ENCODE data around the gene MYH11.

The MYH11 gene

DNA sequence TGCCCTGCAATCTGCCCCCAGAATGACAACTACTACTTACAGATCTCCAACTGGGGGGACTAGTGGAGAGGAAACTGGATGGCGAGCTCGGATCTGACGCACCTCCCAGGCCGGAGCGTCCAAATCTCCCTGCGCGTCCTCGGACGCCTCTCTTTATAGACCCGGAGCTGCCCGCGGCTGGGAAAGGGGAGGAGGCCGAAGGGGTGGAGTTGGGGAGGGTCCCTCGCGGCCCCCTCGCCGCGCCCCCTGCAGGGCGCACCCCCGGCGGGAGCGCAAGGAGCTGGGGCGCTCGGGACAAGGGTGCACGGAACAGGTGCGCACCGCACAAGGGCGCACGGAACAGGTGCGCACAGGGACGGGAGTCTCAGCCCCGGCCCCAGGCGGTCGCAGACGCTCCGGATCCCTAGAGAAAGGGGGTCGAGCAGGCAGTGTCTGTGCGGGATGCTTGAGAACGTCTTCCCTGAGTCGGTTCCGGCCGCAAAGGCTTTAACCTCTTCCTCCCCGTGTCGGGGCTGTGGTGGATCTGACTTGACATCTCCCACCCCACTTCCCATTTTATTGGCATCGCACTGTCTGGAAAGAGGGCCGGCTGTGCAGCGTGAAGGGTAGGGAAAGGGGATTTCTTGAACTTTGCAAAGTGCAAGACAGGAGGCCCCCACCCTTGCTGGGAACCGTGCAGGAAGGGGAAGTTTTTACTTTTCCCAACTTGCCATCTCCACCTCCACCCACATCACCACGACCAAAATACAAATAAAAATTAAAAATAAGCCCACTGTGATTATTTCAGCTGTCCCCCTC, at the start of gene MYH11:
Gene MYH11, minus strand, starts transcription at position 128 of the 798 bp plus-strand sequence. CDS start 18,776 bp downstream, outside the sequence.
- no peak for FAIRE-seq
- DNase-seq (ENCODE audit: insufficient read length, low spot score): no peak

DNA sequence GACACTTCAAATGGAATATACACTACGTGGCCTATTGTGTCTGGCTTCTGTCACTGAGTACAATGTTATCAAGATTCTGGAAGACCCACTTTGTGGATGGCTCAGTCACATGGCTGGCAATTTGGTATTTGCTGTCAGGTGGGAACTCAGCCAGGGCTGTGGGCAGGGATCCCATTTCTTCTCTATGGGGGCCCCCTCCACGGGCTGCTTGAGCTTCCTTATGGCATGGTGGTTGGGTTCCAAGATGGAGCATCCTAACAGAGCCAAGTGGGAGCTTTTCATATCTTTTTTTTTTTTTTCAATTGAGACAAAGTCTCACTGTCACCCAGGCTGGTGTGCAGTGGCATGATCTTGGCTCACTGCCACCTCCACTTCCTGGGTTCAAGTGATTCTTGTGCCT, 49.6 kb upstream of the MYH11 start:
- FAIRE-seq: no peak
- no peak for DNase-seq (ENCODE audit: insufficient read length, low spot score)

DNA sequence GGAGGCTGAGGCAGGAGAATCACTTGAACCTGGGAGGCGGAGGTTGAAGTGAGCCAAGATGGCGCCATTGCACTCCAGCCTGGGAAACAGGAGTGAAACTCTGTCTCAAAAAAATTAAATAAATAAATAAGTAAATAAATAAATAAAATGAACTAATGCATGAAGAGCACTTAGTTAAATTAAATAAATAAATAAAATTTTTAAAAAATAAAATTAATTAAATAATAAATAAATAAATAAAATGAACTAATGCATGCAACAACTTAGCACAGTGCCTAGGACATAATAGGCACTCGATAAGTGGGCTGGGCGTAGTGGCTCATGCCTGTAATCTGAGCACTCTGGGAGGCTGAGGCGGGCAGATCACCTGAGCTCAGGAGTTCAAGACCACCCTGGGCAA, 47.1 kb upstream of the MYH11 start:
- FAIRE-seq (no peak), DNase-seq (ENCODE audit: insufficient read length, low spot score) (no peak)

DNA sequence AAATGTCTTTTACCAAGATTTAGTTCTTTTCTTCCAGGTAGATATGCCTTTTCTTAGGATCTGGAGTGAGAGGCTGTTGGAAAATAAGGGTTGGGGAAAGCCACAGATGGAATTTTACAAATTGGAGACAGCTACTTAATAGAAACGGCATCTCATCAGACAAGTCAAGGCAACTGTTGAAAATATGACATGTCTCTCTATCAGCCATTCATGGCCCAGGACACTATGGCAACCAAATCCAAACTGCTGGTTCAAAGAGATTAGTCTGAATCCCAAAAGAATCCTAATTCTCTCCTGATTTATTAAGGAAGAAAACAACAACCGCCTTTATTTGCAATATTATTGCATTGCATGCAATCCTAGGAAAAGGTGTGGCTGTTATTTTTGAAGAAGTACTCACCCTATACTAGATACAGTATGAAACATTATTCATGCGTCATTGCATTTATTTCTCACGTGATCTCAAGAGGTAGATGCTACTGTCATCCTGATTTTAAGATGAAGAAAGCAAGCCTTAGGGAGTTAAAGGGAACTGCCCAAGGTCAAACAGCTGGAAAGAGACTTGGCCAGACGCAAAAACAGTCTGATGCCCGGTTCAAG, 44.2 kb upstream of the MYH11 start:
- FAIRE-seq: no peak
- DNase-seq (ENCODE audit: insufficient read length, low spot score): no peak

DNA sequence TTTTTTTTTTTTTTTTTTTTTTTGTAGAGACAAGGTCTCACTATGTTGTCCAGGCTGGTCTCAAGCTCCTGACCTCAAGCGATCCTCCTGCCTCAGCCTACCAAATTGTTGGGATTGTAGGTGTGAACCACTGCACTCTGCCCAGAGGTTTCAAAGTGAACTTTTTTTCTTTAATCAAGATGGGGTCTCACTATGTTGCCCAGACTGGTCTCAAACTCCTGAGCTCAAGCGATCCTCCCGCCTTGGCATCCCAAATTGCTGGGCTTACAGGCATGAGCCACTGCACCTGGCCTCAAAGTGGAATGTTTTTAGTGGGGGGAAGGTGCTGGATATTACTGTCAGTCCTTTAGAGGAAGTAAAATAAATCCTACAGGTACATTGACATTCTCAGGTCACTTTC, 43.5 kb upstream of the MYH11 start:
- DNase-seq (ENCODE audit: insufficient read length, low spot score) (no peak), FAIRE-seq (no peak)

DNA sequence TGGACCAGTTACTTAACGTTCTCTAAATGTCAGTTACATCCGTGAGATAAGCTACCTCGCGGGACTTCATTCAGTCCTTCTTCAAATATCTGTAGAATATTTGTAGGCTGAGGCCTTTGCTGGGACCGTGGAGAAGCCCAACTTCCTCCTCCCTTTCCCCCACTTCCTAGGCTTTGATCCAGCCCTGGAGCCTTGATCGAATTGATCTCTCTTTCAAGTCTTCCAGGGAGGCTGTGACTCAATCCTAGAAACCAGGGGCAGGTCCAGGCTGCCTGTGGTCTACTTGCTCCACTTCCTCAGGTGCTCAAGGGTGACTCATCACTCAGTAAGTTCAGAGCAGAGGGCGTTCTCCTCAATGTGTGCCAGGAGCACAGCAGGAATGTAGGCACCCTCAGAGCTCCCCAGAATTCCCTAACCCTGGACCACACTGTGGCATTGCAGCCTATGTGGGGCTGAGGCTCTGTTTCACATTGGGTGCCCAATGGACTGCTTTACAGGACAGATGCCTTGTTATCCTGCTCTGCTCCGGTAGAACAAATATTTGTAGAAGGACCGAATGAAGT, 42.8 kb upstream of the MYH11 start:
- FAIRE-seq (peak; percentile 44), DNase-seq (ENCODE audit: insufficient read length, low spot score) (peak; percentile 80)

DNA sequence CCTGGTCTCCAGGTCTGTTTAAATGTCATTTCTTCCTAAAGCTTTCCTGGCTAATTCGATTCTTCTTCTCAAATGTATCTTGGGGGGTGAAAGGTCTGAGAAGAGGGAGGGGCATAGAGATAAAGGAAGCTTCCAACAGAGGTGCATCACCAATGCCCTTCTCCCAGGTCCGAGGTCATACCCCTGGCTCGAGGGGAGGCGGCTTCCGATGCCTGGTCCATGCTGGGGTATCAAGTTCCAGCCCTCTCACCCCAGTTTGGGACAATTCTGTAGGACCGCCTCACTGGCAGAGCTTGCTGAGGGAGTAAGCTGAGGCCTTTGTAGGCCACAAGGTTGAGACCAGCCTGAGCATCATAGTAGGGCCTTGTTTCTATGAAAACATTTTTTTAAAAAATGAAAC, 41.8 kb upstream of the MYH11 start:
- FAIRE-seq: no peak

DNA sequence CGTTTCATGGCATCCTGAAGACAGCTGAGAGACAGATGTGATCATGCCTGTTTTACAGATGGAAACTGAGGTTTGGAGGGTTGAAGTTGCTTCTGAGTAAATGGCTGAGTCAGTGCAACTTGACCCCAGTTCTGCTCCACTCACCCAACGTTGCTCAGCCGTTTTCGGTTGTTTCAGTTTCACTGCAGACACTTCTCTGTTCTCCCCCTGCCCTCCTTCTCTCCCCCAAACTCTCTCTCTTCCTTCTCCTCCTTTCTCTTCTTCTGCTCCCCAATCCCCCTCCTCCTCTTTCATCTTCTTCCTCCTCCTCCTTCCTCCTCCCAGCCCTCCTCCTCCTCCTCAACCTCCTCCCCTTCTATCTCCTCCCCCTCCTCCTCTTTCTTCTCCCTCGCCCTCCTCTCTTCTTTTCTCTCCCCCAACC, 41.0 kb upstream of the MYH11 start:
- FAIRE-seq (no peak), DNase-seq (ENCODE audit: insufficient read length, low spot score) (no peak)

More for the DNA sequence above, 41.8 kb upstream of the MYH11 start:
- no peak for DNase-seq (ENCODE audit: insufficient read length, low spot score)

DNA sequence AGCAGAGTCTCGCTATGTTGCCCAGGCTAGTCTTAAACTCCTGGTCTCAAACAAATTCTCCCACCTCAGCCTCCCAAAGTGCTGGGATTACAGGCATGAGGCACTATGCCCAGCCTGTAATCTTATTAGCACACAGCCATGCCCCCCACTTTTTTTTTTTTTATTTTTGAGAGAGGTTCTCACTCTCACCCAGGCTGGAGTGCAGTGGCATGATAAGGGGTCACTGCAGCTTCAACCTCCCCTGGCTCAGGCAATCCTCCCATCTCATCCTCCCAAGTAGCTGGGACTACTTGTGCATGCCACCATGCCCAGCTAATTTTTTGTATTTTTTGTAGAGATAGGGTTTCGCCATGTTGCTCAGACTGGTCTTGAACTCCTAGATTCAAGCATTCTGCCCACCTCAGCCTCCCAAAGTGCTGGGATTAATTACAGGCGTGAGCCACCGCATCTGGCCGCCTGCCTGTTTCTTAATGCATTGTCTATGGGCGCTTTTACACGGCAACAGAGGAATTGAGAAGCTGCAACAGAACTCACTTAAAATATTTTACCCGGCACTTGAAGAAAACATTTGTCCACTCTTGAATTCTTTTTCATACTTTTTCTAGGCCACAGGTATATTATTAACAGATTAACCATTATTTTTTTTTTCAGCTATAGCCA, 40.4 kb upstream of the MYH11 start:
- no peak for DNase-seq (ENCODE audit: insufficient read length, low spot score)
- FAIRE-seq: no peak

DNA sequence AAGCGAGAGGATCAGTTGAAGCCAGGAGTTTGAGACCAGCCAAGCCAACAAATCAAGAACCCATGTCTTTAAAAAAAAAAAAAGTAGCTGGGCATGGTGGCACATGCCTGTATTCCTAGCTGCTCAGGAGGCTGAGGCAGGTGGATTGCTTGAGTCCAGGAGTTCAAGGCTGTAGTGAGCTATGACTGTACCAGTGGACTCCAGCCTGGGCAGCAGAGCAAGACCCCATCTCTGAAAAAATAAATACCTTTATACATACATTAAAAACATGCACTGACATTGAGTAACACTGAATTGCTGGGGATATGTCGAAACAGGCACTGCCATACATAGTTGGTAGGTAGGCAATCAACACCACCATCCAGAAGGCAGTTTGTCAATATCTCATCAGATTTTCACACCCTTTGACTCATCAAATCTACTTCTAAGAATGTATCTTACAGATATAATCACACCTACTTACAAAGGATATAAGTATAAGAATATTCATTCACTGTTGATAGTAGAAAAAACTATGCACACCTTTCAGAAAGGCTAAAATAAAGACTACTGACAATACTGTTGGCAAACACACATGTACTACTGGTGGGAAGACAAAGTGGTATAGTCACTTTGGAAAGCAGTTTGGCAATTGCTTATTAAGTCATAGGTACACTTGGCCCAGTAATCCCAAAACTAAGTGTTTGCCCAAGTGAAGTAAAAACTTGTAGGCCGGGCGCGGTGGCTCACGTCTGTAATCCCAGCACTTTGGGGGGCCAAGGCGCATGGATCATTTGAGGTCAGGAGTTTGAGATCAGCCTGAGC, 37.9 kb upstream of the MYH11 start:
- FAIRE-seq (no peak), DNase-seq (ENCODE audit: insufficient read length, low spot score) (no peak)

DNA sequence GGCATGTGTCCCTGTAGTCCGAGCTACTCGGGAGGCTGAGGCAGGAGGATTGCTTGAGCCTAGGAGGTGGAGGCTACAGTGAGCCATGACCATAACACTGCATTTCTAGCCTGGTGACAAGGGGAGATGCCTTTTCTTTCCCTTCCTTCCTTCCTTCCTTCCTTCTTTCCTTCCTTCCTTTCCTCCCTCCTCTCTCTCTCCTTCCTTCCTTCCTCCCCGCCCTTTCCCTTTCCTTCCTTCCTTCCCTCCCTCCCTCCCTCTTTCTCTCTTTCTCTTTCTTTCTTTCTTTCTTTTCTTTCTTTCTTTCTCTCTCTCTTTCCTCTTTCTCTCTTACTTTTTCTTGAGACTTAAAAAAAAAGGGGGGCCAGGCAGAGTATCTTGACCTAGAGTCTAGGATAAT, 34.7 kb upstream of the MYH11 start:
- FAIRE-seq: no peak

DNA sequence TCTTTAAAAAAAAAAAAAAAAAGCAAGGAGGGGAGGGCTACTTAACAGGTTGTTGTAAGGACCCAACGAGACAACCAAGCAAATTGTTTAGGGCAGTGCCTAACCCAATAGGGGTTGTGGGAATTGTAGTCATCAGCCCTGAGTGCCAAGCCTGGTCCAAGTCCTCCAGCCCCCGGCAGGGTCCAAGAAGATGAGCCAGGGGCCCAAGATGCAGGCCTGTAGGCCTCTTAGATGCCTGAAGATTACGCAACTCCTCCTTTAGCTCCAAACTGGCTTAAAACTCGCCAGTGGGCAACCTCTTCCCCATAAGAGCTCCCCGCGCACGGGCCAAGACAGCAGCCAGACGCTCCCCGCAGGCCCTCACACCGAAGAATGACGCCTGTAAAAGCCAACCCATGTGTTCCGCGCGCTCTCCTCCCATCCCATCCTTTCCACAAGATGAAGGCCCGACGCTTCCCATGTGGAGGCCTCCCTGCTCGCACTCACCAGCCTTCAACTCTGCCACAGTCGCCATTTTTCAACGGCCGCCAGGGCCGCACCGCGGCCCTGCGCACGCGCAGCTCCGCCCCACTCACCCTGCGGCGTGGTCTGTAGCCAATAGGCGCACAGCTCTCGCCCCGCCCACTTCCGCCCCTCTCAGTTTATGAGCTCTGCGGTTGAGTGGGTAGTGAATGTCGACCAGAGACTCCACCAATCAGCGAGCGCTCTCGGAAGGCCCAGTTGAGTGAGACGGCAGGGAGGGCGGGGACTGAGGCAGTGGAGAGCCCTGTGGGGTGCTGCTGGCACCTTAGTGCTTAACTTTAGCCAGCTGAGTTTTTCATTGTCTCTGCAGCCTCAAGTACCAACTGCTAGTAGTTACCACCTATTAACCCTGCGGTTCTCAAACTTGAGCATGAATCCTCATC, 31.5 kb upstream of the MYH11 start, which contains the start of gene CEP20:
Gene CEP20, minus strand, starts transcription at position 532 of the 905 bp plus-strand sequence. Its CDS starts 18 bp downstream, at position 514.
- DNase-seq (ENCODE audit: insufficient read length, low spot score): peak; percentile 100
- peak; percentile 91 for FAIRE-seq

More for the DNA sequence above, 34.7 kb upstream of the MYH11 start:
- DNase-seq (ENCODE audit: insufficient read length, low spot score): no peak

DNA sequence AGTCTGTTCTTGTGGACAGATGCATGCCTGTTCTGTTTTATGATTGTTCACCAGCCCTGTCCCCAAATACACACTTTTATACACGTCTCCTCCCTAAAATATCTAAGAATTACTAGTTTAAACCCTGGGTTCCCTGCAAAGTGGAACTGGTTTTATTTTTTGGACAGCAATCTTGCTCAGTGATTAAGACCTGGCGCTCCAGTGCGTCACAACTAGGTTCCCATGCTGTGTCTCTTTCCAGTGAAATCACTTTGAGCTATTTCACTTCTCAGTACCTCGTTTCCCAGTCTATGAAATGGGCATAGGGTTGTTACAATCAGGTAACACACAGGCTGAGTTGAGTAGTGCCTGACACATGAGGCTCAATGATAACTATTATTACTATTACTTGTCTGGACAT, 30.5 kb upstream of the MYH11 start:
- DNase-seq (ENCODE audit: insufficient read length, low spot score) (no peak), FAIRE-seq (no peak)

DNA sequence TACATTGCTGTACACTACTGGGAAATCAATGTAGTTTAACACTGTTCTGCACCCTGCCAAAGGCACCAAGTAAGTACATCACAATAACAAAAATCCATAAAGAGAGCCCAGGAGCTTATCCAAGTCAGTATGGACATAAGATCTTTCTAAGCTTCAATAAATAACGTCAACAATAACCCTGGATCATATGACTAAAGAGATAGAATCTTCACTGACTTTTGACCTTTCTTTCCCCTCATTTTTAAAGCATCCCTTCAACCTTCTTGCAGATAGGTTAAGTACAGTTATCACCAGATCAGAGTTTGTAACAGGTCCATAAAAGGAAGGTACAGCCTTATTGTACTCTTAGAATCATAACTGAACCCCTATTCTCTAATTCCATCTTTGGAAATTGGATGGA, 29.2 kb upstream of the MYH11 start:
- no peak for FAIRE-seq
- no peak for DNase-seq (ENCODE audit: insufficient read length, low spot score)

DNA sequence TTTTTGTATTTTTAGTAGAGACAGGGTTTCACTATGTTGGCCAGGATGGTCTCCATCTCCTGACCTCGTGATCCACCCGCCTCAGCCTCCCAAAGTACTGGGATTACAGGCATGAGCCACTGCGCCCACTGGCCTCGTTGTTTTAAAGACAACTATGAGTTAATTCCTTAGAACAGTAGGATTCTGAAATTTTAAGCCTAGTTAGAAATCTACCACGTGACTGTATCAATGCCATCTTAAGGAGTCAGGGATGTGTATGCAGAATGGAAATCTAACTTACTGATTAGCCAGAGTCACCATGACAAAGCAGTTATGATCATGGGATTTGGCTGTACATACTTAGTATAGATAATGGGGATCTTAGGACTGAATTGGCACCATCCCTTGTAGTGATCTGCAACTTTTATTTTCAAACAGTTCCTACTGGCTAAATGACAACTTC, 28.8 kb upstream of the MYH11 start:
- no peak for DNase-seq (ENCODE audit: insufficient read length, low spot score)
- FAIRE-seq: no peak

DNA sequence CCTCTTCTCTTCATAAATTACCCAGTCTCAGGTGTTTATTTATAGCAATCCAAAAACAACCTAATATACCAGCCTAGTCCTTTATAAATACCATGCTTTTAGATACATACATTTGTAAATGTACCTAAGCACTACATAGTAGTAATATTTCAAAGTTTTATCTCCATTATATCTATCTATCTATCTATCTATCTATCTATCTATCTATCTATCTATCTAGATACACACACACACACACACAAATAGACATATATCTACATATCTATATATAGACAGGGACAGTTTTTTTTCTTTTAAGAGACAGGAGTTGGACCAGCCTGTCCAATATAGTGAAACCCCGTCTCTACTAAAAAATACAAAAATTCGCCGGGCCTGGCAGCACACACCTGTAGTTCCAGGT, 25.7 kb upstream of the MYH11 start:
- DNase-seq (ENCODE audit: insufficient read length, low spot score) (no peak), FAIRE-seq (no peak)

DNA sequence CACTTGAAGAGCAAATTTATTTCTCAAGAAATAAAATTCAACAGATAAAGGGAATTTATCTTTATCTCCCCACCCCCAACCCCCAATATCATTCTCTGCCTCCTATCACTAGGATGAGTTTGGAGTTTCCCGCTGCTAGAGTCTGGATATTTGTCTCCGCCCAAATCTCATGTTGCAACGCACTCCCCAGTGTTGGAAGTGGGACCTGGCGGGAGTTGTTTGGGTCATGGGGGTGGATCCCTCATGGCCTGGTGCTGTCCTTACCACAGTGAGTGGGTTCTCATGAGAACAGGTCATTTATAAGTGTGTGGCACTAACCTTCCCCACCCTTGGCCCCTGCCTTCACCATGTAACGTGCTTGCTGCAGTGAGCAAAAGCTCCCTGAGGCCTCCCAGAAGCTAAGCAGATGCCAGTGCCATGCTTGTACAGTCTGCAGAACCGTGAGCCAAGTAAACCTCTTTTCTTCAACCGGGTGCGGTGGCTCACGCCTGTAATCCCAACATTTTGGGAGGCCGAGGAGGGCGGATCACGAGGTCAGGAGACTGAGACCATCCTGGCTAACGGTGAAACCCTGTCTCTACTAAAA, 25.1 kb upstream of the MYH11 start:
- DNase-seq (ENCODE audit: insufficient read length, low spot score) (no peak), FAIRE-seq (no peak)

DNA sequence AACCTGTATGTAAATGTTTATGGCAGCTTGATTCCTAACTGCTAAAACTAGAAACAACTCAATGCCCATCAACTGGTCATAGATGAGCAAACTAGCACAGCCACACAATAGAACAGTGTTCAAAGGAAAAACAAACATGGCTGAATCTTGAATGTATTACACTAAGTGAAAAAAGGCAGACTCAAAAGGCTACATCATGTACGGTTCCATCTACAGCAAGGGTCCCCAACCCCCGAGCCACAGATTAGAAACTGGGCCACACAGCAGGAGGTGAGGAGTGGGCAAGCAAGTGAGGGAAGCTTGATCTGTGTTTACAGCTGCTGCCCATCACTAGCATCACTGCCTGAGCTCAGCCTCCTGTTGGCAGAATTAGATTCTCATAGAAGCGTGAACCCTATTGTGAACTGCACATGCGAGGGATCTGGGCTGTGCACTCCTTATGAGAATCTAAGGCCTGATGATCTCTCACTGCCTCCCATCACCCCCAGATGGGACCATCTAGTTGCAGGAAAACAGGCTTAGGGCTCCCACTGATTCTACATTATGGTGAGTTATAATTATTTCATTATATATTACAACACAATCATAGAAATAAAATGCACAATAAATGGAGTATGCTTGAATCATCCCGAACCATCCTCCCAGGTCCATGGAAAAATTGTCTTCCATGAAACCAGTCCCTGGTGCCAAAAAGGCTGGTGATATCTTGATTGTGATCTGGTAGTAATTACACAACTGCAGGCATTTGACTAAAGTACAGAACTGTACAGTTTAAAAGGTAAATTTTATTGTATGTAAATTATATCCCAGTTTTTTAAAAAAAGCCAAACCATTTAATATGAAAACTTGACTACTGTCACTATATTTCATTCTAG, 23.8 kb upstream of the MYH11 start:
- DNase-seq (ENCODE audit: insufficient read length, low spot score): no peak
- FAIRE-seq: no peak

Measured in HTR-8/SVneo (cell line).